Vagina (tissue), 2 donors: ENCODE data around the gene C2orf49. TPM values are rescaled to one million over a fixed set of nuclear protein-coding genes. Genes with fewer than 3 reads are reported as not detected.

ENCODE experiments used
- DNase-seq, 2 donors: peaks; one replicate each; pipeline ENCODE4 v3.0.0-alpha.2; 2017; ENCODE audit errors: extremely low spot score in 2 of 2
- H3K27ac ChIP-seq: fragments of 200-600 bp; sonication (generic); one replicate; pipeline ENCODE4 v1.5.1; 2019
- H3K27me3 ChIP-seq: fragments of 200-600 bp; sonication (generic); one replicate; pipeline ENCODE4 v1.5.1; 2019
- H3K36me3 ChIP-seq, 2 donors: fragments of 200-600 bp; sonication (generic); one replicate each; pipeline ENCODE4 v1.5.1; 2017 to 2019
- H3K4me1 ChIP-seq: fragments of 200-600 bp; sonication (generic); one replicate; pipeline ENCODE4 v1.5.1; 2019
- H3K4me3 ChIP-seq, 2 donors: fragments of 200-600 bp; sonication (generic); 1 replicate in 1 of 2; 2 replicates in 1 of 2; pipeline ENCODE4 v1.5.1; 2016 to 2019
- H3K9me3 ChIP-seq: fragments of 200-600 bp; sonication (generic); one replicate; pipeline ENCODE4 v1.5.1; 2019
- POLR2A ChIP-seq, 2 donors: fragments of 450-650 bp; IDR thresholded peaks; one replicate each; pipeline ENCODE4 v1.6.1; 2017; ENCODE audit warnings: antibody characterized with exemption in 2 of 2, mild to moderate bottlenecking in 2 of 2, moderate library complexity in 2 of 2
- POLR2AphosphoS5 ChIP-seq, 2 donors: sonication (generic); formaldehyde crosslinking; IDR thresholded peaks; one replicate each; pipeline ENCODE4 v1.9.0; 2017; ENCODE audit warnings: antibody characterized with exemption in 2 of 2, mild to moderate bottlenecking in 2 of 2, low read depth in 1 of 2; ENCODE audit not compliant: insufficient read depth in 1 of 2
- intact Hi-C: fragments of 100-400 bp; cut with DNase I; formaldehyde crosslinking; loops from one replicate; pipeline ENCODE4 v1.15.1; 2023
- total RNA-seq: library from RNA; depleted of rRNA; stranded (reverse); fragments of >200 nt; gene quantifications from one replicate; pipeline ENCODE4 v1.2.3, GENCODE V29; 2016
- TF ChIP-seq, protein P1 (sequence below), 3 experiments: fragments of 450-650 bp in 2 of 3; fragments of 200-600 bp in 1 of 3; sonication (generic) in 1 of 3; IDR thresholded peaks; one replicate each; pipeline ENCODE4 v1.5.1; 2017 to 2019; ENCODE audit warnings: antibody characterized with exemption in 3 of 3, mild to moderate bottlenecking in 2 of 3, moderate library complexity in 2 of 3

Gene C2orf49
- total RNA-seq, 1 donor from 2014 or later = 14.0 TPM

- peaks cover 16% of the 10 kb centered on the region for H3K4me1 ChIP-seq
- H3K36me3 ChIP-seq = no peaks in the 10 kb centered on the region
- intact Hi-C loops = no loop called here
- no peak overlapping the region for H3K4me3 ChIP-seq
- H3K27ac ChIP-seq = no peak overlapping the region
- TF ChIP-seq POLR2AphosphoS5 (IDR thresholded peaks at IDR 0.05; ENCODE audit: insufficient read depth in 1 of 2, low read depth in 1 of 2) (no peak), POLR2A (IDR thresholded peaks at IDR 0.05) (no peak)
- TF ChIP-seq, protein P1, sequence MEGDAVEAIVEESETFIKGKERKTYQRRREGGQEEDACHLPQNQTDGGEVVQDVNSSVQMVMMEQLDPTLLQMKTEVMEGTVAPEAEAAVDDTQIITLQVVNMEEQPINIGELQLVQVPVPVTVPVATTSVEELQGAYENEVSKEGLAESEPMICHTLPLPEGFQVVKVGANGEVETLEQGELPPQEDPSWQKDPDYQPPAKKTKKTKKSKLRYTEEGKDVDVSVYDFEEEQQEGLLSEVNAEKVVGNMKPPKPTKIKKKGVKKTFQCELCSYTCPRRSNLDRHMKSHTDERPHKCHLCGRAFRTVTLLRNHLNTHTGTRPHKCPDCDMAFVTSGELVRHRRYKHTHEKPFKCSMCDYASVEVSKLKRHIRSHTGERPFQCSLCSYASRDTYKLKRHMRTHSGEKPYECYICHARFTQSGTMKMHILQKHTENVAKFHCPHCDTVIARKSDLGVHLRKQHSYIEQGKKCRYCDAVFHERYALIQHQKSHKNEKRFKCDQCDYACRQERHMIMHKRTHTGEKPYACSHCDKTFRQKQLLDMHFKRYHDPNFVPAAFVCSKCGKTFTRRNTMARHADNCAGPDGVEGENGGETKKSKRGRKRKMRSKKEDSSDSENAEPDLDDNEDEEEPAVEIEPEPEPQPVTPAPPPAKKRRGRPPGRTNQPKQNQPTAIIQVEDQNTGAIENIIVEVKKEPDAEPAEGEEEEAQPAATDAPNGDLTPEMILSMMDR (IDR thresholded peaks at IDR 0.05) = no peak
- H3K27me3 ChIP-seq = no peaks in the 10 kb centered on the region
- DNase-seq = no peak
- H3K9me3 ChIP-seq = no peaks in the 10 kb centered on the region
Observed at GRCh38 chr2:105320651-105321215, 16.6 kb upstream of the C2orf49 start.

- H3K4me1 ChIP-seq = peaks cover 22% of the 10 kb centered on the region
- no peak for DNase-seq
- H3K27me3 ChIP-seq = no peaks in the 10 kb centered on the region
- TF ChIP-seq POLR2AphosphoS5 (IDR thresholded peaks at IDR 0.05; ENCODE audit: insufficient read depth in 1 of 2, low read depth in 1 of 2) = no peak
- TF ChIP-seq, protein P1 (IDR thresholded peaks at IDR 0.05) = no peak
- TF ChIP-seq POLR2A (IDR thresholded peaks at IDR 0.05) = no peak
- no peak overlapping the region for H3K27ac ChIP-seq
- intact Hi-C loops = no loop called here
- no peaks in the 10 kb centered on the region for H3K9me3 ChIP-seq
- H3K36me3 ChIP-seq = no peaks in the 10 kb centered on the region
- H3K4me3 ChIP-seq = no peak overlapping the region
Observed at GRCh38 chr2:105321875-105322646, 15.3 kb upstream of the C2orf49 start.

- Histone ChIP-seq H3K4me3 (no peak overlapping the region), H3K9me3 (no peaks in the 10 kb centered on the region), H3K27ac (no peak overlapping the region), H3K4me1 (peaks cover 27% of the 10 kb centered on the region), H3K36me3 (no peaks in the 10 kb centered on the region), H3K27me3 (no peaks in the 10 kb centered on the region)
- TF ChIP-seq POLR2A (IDR thresholded peaks at IDR 0.05) (no peak), POLR2AphosphoS5 (IDR thresholded peaks at IDR 0.05; ENCODE audit: insufficient read depth in 1 of 2, low read depth in 1 of 2) (no peak)
- TF ChIP-seq, protein P1 (IDR thresholded peaks at IDR 0.05) = no peak
- intact Hi-C loops = no loop called here
- no peak for DNase-seq
Observed at GRCh38 chr2:105323111-105323510, 14.2 kb upstream of the C2orf49 start.

DNA sequence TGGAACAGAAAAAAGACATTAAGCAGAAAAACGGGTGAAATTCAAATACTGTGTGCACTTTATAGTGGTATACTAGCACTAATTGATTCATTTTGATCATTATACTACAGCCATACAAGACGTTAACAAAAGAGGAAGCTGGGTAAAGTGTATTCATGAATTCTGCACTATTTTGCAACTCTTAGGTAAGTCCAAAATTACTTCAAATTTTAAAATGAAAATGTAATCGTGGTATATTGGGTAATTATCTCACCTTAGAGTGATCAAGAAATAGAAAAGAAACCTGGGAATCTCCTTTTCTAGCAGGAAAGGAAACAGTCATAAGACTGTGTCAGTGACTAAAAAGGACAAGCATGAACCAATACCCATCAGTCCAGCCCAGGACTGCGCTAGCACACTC is 13.2 kb upstream of the C2orf49 start:
- intact Hi-C loops = loop anchor here (1.0 kb wide), 1 partner anchor 43 kb away; no protein-coding TSS in a partner anchor
- Histone ChIP-seq H3K9me3 (no peaks in the 10 kb centered on the region), H3K4me1 (peaks cover 37% of the 10 kb centered on the region), H3K36me3 (no peaks in the 10 kb centered on the region), H3K27me3 (no peaks in the 10 kb centered on the region), H3K27ac (no peak overlapping the region), H3K4me3 (no peak overlapping the region)
- no peak for DNase-seq
- TF ChIP-seq POLR2AphosphoS5 (IDR thresholded peaks at IDR 0.05; ENCODE audit: insufficient read depth in 1 of 2, low read depth in 1 of 2) (no peak), POLR2A (IDR thresholded peaks at IDR 0.05) (no peak)
- TF ChIP-seq, protein P1 (IDR thresholded peaks at IDR 0.05) = no peak

- Histone ChIP-seq H3K36me3 (no peaks in the 10 kb centered on the region), H3K9me3 (no peaks in the 10 kb centered on the region), H3K4me1 (peaks cover 39% of the 10 kb centered on the region), H3K27ac (no peak overlapping the region), H3K4me3 (no peak overlapping the region), H3K27me3 (no peaks in the 10 kb centered on the region)
- intact Hi-C loops = loop anchor here (1.0 kb wide), 1 partner anchor 43 kb away; no protein-coding TSS in a partner anchor
- no peak for DNase-seq
- TF ChIP-seq POLR2A (IDR thresholded peaks at IDR 0.05) (no peak), POLR2AphosphoS5 (IDR thresholded peaks at IDR 0.05; ENCODE audit: insufficient read depth in 1 of 2, low read depth in 1 of 2) (no peak)
- TF ChIP-seq, protein P1 (IDR thresholded peaks at IDR 0.05) = no peak
Observed at GRCh38 chr2:105324732-105325131, 12.6 kb upstream of the C2orf49 start.
